Transverse colon (tissue), 4 donors: ENCODE results near the gene CD300LD. TPM values are rescaled to one million over a fixed set of nuclear protein-coding genes. Genes with fewer than 3 reads are reported as not detected.

Source experiments
- DNase-seq: peaks from one replicate; pipeline ENCODE4 v3.0.0-alpha.2; 2019
- H3K27ac ChIP-seq, 4 donors: fragments of 200-600 bp; sonication (generic); 2 replicates each; pipeline ENCODE4 v1.5.1; 2016 to 2018; ENCODE audit warnings: inconsistent platforms in 4 of 4
- H3K27me3 ChIP-seq: fragments of 200-600 bp; sonication (generic); 2 replicates; pipeline ENCODE4 v1.5.1; 2017; ENCODE audit warnings: inconsistent platforms
- H3K36me3 ChIP-seq, 4 donors: fragments of 200-600 bp; sonication (generic); 2 replicates each; pipeline ENCODE4 v1.5.1; 2017 to 2019; ENCODE audit warnings: inconsistent platforms in 4 of 4
- H3K4me1 ChIP-seq, 4 donors: fragments of 200-600 bp; sonication (generic); 2 replicates each; pipeline ENCODE4 v1.5.1; 2017 to 2020; ENCODE audit warnings: inconsistent platforms in 4 of 4
- H3K4me3 ChIP-seq, 4 donors: fragments of 200-600 bp; sonication (generic); 1 replicate in 1 of 4; 2 replicates in 3 of 4; pipeline versions ENCODE4 v1.5.1 to v1.6.1; 2017 to 2019; ENCODE audit warnings: inconsistent platforms in 4 of 4
- H3K9me3 ChIP-seq, 2 donors: fragments of 200-600 bp; sonication (generic); 2 replicates each; pipeline ENCODE4 v1.5.1; 2017 to 2019; ENCODE audit warnings: inconsistent platforms in 2 of 2
- EP300 ChIP-seq: sonication (generic); formaldehyde crosslinking; IDR thresholded peaks from one replicate; pipeline ENCODE4 v1.6.1; 2017; ENCODE audit warnings: antibody characterized with exemption, low read depth
- POLR2A ChIP-seq: fragments of 450-650 bp; IDR thresholded peaks from one replicate; pipeline ENCODE4 v1.6.1; 2016; ENCODE audit warnings: antibody characterized with exemption, mild to moderate bottlenecking, moderate library complexity
- POLR2AphosphoS5 ChIP-seq, 3 donors: sonication (generic); formaldehyde crosslinking; IDR thresholded peaks; one replicate each; pipeline ENCODE4 v1.6.1; 2016; ENCODE audit warnings: antibody characterized with exemption in 3 of 3
- WGBS, 2 donors: methylation state at CpG; one replicate each; pipeline ENCODE4 v1.1.5; 2018; ENCODE audit warnings: low coverage in 1 of 2; 5-methylcytosine and 5-hydroxymethylcytosine counted together
- in situ Hi-C, 4 donors: fragments of 200-750 bp; cut with MboI; loops; one replicate each; pipeline versions ENCODE4 v1.15.0 to v1.15.1; 2017; ENCODE audit warnings: low sequenced_read_pairs in 3 of 4, low pct_ligation_motif_present in 1 of 4, low pct_unique_long_range_greater_than_20kb in 1 of 4
- intact Hi-C: fragments of 100-400 bp; cut with DNase I; formaldehyde crosslinking; loops from one replicate; pipeline ENCODE4 v1.15.1; 2023; ENCODE audit warnings: low total_unique reads
- total RNA-seq, 4 donors: library from RNA; depleted of rRNA; stranded (reverse); fragments of >200 nt; gene quantifications; one replicate each; pipeline ENCODE4 v1.1.0, GENCODE V29; 2016
- TF ChIP-seq, protein P1 (sequence below), 5 experiments: fragments of 200-600 bp in 3 of 5; fragments of 450-650 bp in 2 of 5; sonication (generic) in 3 of 5; IDR thresholded peaks; 1 replicate in 2 of 5; 2 replicates in 3 of 5; pipeline ENCODE4 v1.5.1; 2016 to 2017; ENCODE audit warnings: antibody characterized with exemption in 5 of 5, inconsistent platforms in 3 of 5, mild to moderate bottlenecking in 2 of 5, moderate library complexity in 1 of 5

Gene CD300LD
- total RNA-seq, 4 donors from 2014 or later = not detected

- H3K36me3 ChIP-seq = no peaks in the 10 kb centered on the region
- no peaks in the 10 kb centered on the region for H3K4me1 ChIP-seq
- no peaks in the 10 kb centered on the region for H3K9me3 ChIP-seq
- no peak overlapping the region for H3K4me3 ChIP-seq
- intact Hi-C loops (no loop called here), in situ Hi-C loops (no loop called here)
- DNase-seq = no peak
- H3K27me3 ChIP-seq = no peaks in the 10 kb centered on the region
- no peak overlapping the region for H3K27ac ChIP-seq
- TF ChIP-seq, protein P1, sequence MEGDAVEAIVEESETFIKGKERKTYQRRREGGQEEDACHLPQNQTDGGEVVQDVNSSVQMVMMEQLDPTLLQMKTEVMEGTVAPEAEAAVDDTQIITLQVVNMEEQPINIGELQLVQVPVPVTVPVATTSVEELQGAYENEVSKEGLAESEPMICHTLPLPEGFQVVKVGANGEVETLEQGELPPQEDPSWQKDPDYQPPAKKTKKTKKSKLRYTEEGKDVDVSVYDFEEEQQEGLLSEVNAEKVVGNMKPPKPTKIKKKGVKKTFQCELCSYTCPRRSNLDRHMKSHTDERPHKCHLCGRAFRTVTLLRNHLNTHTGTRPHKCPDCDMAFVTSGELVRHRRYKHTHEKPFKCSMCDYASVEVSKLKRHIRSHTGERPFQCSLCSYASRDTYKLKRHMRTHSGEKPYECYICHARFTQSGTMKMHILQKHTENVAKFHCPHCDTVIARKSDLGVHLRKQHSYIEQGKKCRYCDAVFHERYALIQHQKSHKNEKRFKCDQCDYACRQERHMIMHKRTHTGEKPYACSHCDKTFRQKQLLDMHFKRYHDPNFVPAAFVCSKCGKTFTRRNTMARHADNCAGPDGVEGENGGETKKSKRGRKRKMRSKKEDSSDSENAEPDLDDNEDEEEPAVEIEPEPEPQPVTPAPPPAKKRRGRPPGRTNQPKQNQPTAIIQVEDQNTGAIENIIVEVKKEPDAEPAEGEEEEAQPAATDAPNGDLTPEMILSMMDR (IDR thresholded peaks at IDR 0.05) = no peak
- TF ChIP-seq POLR2A (no peak), POLR2AphosphoS5 (IDR thresholded peaks at IDR 0.05) (no peak), EP300 (no peak)
- 78 to 100% methylated on average over 1 of the region's 1 CpG for WGBS, 2 donors
These were observed 580 bp downstream of the CD300LD start for GRCh38 chr17:74591503-74591902.

- H3K27ac ChIP-seq = no peak overlapping the region
- no peak for DNase-seq
- H3K36me3 ChIP-seq = no peaks in the 10 kb centered on the region
- 70 to 82% methylated on average over 2 to 5 of the region's 5 CpGs for WGBS, 2 donors
- no peaks in the 10 kb centered on the region for H3K27me3 ChIP-seq
- intact Hi-C loops (no loop called here), in situ Hi-C loops (no loop called here)
- H3K4me3 ChIP-seq = no peak overlapping the region
- no peak for TF ChIP-seq POLR2A
- TF ChIP-seq, protein P1 (IDR thresholded peaks at IDR 0.05) = no peak
- no peak for TF ChIP-seq POLR2AphosphoS5 (IDR thresholded peaks at IDR 0.05)
- no peak for TF ChIP-seq EP300
- H3K9me3 ChIP-seq = no peaks in the 10 kb centered on the region
- no peaks in the 10 kb centered on the region for H3K4me1 ChIP-seq
These were observed 6.4 kb downstream of the CD300LD start for GRCh38 chr17:74585711-74586110.

GRCh38 chr17:74584292-74585060 is 7.6 kb downstream of the CD300LD start:
- 56 to 63% methylated on average over 13 to 14 of the region's 14 CpGs for WGBS, 2 donors
- Histone ChIP-seq H3K4me1 (no peaks in the 10 kb centered on the region), H3K27ac (no peak overlapping the region), H3K36me3 (no peaks in the 10 kb centered on the region), H3K27me3 (no peaks in the 10 kb centered on the region), H3K9me3 (no peaks in the 10 kb centered on the region), H3K4me3 (no peak overlapping the region)
- in situ Hi-C loops (no loop called here), intact Hi-C loops (no loop called here)
- no peak for DNase-seq
- TF ChIP-seq, protein P1 (IDR thresholded peaks at IDR 0.05) = no peak
- no peak for TF ChIP-seq POLR2AphosphoS5 (IDR thresholded peaks at IDR 0.05)

DNA sequence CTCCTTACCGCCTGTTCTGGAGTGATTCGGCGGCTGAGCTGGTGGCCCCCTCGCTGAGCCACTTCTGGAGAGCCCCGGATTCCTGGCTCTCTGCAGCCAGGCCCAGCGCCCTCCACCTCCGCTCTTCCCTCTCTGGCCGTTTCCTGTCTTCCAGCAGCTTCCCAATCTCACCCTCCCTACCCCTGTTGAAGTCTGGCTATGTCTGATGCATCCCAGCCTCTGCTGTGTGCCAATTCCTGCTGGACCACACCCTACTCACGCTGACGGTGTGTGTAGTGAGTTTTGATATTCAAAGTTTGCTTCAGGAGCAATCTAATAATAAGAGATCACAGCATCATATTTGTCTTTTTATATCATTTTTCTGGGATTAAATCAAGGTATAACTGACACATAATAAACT is 9.4 kb downstream of the CD300LD start:
- intact Hi-C loops = no loop called here

More for the DNA sequence above, 9.4 kb downstream of the CD300LD start:
- DNase-seq = no peak
- WGBS, 2 donors = 77% methylated on average over 10 of the region's 10 CpGs; no CpG with 5 or more reads in 1 of the 2 donors
- Histone ChIP-seq H3K9me3 (no peaks in the 10 kb centered on the region), H3K27ac (no peak overlapping the region), H3K36me3 (no peaks in the 10 kb centered on the region), H3K27me3 (no peaks in the 10 kb centered on the region), H3K4me1 (no peaks in the 10 kb centered on the region), H3K4me3 (no peak overlapping the region)
- TF ChIP-seq, protein P1 (IDR thresholded peaks at IDR 0.05) = no peak
- TF ChIP-seq POLR2AphosphoS5 (IDR thresholded peaks at IDR 0.05) = no peak
- TF ChIP-seq POLR2A = no peak
- no peak for TF ChIP-seq EP300
- in situ Hi-C loops = no loop called here
